Sigmoid colon (tissue), 7 donors: ENCODE results near the gene ZC2HC1B. TPM values are rescaled to one million over a fixed set of nuclear protein-coding genes. Genes with fewer than 3 reads are reported as not detected.
"Not testable (repeated sequence)": the region's sequence is repeated elsewhere in the genome, so short reads cannot be mapped to it uniquely, and the experiment has no call there.

ENCODE experiments used
- DNase-seq: peaks from one replicate; pipeline ENCODE4 v3.0.0-alpha.2; 2019
- H3K27ac ChIP-seq, 4 donors: fragments of 200-600 bp; sonication (generic); one replicate each; pipeline ENCODE4 v1.5.1; 2016 to 2019; ENCODE audit warnings: mild to moderate bottlenecking in 1 of 4
- H3K27me3 ChIP-seq, 3 donors: fragments of 200-600 bp; sonication (generic); one replicate each; pipeline ENCODE4 v1.5.1; 2019; ENCODE audit warnings: mild to moderate bottlenecking in 1 of 3
- H3K36me3 ChIP-seq, 4 donors: fragments of 200-600 bp; sonication (generic); one replicate each; pipeline ENCODE4 v1.5.1; 2016 to 2019
- H3K4me1 ChIP-seq, 4 donors: fragments of 200-600 bp; sonication (generic); one replicate each; pipeline ENCODE4 v1.5.1; 2017 to 2019
- H3K4me3 ChIP-seq, 4 donors: fragments of 200-600 bp; sonication (generic); one replicate each; pipeline ENCODE4 v1.5.1; 2017 to 2019; ENCODE audit warnings: mild to moderate bottlenecking in 2 of 4, moderate library complexity in 1 of 4
- H3K9me3 ChIP-seq, 4 donors: fragments of 200-600 bp in 3 of 4; sonication (generic) in 3 of 4; one replicate each; pipeline versions ENCODE4 v1.5.1 to v1.6.1; 2013 to 2019
- EP300 ChIP-seq, 4 donors: sonication (generic); formaldehyde crosslinking; IDR thresholded peaks; one replicate each; pipeline ENCODE4 v1.6.1; 2017; ENCODE audit warnings: antibody characterized with exemption in 4 of 4
- POLR2A ChIP-seq, 2 donors: fragments of 450-650 bp; IDR thresholded peaks; one replicate each; pipeline ENCODE4 v1.6.1; 2016; ENCODE audit warnings: antibody characterized with exemption in 2 of 2, mild to moderate bottlenecking in 2 of 2, moderate library complexity in 2 of 2
- POLR2AphosphoS5 ChIP-seq, 4 donors: sonication (generic); formaldehyde crosslinking; IDR thresholded peaks; one replicate each; pipeline ENCODE4 v1.6.1; 2017; ENCODE audit warnings: antibody characterized with exemption in 4 of 4
- WGBS, 2 donors: extraction: QIAGEN DNeasy Blood & Tissue Kit; methylation state at CpG; one replicate each; pipeline ENCODE4 v1.1.7; 2013; 5-methylcytosine and 5-hydroxymethylcytosine counted together
- intact Hi-C: fragments of 100-400 bp; cut with DNase I; formaldehyde crosslinking; loops from one replicate; pipeline ENCODE4 v1.15.1; 2023
- polyA plus RNA-seq, 3 donors: library from polyadenylated mRNA; stranded (reverse); fragments of 200-250 nt; gene quantifications; one replicate each; pipeline ENCODE4 v1.2.3, GENCODE V29; 2013
- total RNA-seq, 4 donors: library from RNA; depleted of rRNA; stranded (reverse); fragments of >200 nt; gene quantifications; one replicate each; pipeline ENCODE4 v1.1.0, GENCODE V29; 2016
- TF ChIP-seq, protein P1 (sequence below), 4 experiments: fragments of 450-650 bp in 3 of 4; fragments of 200-600 bp in 1 of 4; IDR thresholded peaks; one replicate each; pipeline ENCODE4 v1.5.1; 2016 to 2019; ENCODE audit warnings: antibody characterized with exemption in 4 of 4, mild to moderate bottlenecking in 3 of 4, moderate library complexity in 2 of 4
- donor health status: healthy with polysubstance abuse.
- donor health status: Bipolar disorder and iron deficiency.
- donor health status: healthy.

ZC2HC1B gene
- total and polyA plus RNA-seq, 7 donors = not detected

DNA sequence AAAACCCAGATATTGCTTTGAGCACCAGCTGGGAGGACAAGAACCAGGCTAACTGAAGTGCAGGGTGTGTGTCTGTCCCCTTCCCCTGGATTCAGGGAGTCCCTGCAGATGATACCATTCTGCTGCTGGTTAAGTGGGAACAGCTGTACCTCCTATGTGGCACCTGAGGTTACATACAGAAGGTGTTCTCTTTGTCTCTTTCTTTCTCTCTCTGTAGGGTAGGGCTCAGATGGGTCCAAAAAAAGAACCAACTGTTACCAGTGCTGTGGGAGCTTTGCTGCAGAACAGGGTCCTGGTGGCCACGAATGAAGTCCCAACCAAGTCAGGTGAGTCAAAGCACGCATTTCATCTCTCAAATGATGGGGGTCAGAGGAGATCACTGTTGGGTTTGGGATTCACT, 38.6 kb downstream of the ZC2HC1B start:
- Histone ChIP-seq H3K9me3 (no peaks in the 10 kb centered on the region), H3K36me3 (no peaks in the 10 kb centered on the region), H3K27me3 (no peaks in the 10 kb centered on the region), H3K27ac (peak overlapping the region; percentile 43 to 63 (median 45)), H3K4me1 (peaks cover 0 to 18% (median 14%) of the 10 kb centered on the region in 4 donors), H3K4me3 (no peak overlapping the region)
- WGBS, 2 donors = 93 to 94% methylated on average over 2 of the region's 2 CpGs
- TF ChIP-seq, protein P1, sequence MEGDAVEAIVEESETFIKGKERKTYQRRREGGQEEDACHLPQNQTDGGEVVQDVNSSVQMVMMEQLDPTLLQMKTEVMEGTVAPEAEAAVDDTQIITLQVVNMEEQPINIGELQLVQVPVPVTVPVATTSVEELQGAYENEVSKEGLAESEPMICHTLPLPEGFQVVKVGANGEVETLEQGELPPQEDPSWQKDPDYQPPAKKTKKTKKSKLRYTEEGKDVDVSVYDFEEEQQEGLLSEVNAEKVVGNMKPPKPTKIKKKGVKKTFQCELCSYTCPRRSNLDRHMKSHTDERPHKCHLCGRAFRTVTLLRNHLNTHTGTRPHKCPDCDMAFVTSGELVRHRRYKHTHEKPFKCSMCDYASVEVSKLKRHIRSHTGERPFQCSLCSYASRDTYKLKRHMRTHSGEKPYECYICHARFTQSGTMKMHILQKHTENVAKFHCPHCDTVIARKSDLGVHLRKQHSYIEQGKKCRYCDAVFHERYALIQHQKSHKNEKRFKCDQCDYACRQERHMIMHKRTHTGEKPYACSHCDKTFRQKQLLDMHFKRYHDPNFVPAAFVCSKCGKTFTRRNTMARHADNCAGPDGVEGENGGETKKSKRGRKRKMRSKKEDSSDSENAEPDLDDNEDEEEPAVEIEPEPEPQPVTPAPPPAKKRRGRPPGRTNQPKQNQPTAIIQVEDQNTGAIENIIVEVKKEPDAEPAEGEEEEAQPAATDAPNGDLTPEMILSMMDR (IDR thresholded peaks at IDR 0.05) = no peak
- intact Hi-C loops = no loop called here
- DNase-seq = no peak

DNA sequence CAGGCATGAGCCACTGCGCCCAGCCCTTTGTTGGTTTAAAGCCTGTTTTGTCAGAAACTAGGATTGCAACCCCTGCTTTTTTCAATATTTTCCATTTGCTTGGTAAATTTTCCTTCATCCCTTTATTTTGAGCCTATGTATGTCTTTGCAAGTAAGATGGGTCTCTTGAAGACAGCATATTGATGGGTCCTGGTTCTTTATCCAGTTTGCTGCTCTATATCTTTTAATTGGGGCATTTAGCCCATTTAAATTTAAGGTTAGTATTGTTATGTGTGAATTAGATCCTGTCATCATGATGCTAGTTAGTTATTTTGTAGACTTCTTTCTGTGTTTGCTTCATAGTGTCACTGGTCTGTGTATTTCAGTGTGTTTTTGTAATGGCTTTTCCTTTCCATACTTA, 46.8 kb downstream of the ZC2HC1B start:
- H3K9me3 ChIP-seq = peaks cover 0 to 8% (median 4%) of the 10 kb centered on the region in 4 donors
- WGBS, 2 donors = 93 to 96% methylated on average over 1 of the region's 1 CpG
- no peak overlapping the region for H3K4me3 ChIP-seq
- TF ChIP-seq POLR2AphosphoS5 (IDR thresholded peaks at IDR 0.05) (no peak), POLR2A (IDR thresholded peaks at IDR 0.05) (no peak), EP300 (IDR thresholded peaks at IDR 0.05) (no peak)
- TF ChIP-seq, protein P1 (IDR thresholded peaks at IDR 0.05) = no peak
- no peak overlapping the region for H3K27ac ChIP-seq
- no peaks in the 10 kb centered on the region for H3K27me3 ChIP-seq
- intact Hi-C loops = no loop called here
- no peaks in the 10 kb centered on the region for H3K36me3 ChIP-seq
- no peak for DNase-seq
- H3K4me1 ChIP-seq = no peaks in the 10 kb centered on the region

DNA sequence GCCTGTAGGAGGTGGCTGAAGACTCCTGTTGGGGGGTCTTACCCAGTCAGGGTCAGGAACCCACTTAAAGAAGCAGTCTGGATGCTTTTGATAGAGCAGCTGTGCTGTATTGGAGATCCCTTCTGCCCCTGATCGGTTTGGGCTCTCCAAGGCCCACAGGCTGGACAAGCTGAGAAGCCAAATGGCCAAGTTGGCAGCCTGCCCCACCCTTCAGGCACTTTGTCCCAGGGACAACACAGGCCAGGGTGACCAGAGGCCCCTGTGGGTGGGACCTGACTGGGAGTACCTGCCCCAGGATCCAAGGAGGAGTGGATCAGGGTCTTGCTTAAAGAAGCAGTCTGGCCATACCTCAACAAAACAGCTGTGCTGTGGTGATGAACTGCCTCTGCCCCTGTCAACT, 48.4 kb downstream of the ZC2HC1B start:
- no peak for DNase-seq
- Histone ChIP-seq H3K4me3 (no peak overlapping the region), H3K4me1 (no peaks in the 10 kb centered on the region), H3K36me3 (no peaks in the 10 kb centered on the region), H3K27ac (no peak overlapping the region), H3K27me3 (no peaks in the 10 kb centered on the region), H3K9me3 (peaks cover 0 to 8% (median 4%) of the 10 kb centered on the region in 4 donors)
- intact Hi-C loops = no loop called here
- WGBS, 2 donors = 90 to 92% methylated on average over 1 of the region's 1 CpG
- TF ChIP-seq POLR2AphosphoS5 (IDR thresholded peaks at IDR 0.05) (no peak), POLR2A (IDR thresholded peaks at IDR 0.05) (no peak), EP300 (IDR thresholded peaks at IDR 0.05) (no peak)
- TF ChIP-seq, protein P1 (IDR thresholded peaks at IDR 0.05) = no peak

DNA sequence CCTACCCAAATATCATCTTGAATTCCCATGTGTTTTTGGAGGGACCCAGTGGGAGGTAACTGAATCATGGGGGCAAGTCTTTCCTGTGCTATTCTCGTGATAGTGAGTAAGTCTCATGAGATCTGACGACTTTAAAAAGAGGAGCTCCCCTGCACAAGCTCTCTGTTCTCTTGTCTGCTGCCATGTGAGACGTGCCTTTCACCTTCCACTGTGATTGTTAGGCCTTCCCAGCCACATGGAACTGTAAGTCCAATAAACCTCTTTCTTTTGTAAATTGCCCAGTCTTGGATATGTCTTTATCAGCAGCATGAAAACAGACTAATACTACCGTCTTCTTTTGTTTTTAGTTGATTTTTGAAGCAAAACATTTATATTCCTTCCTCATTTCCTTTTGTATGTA, 52.8 kb downstream of the ZC2HC1B start:
- H3K4me1 ChIP-seq, H3K9me3 ChIP-seq, DNase-seq, H3K27me3 ChIP-seq, H3K27ac ChIP-seq, H3K36me3 ChIP-seq, H3K4me3 ChIP-seq, intact Hi-C loops: not testable (repeated sequence)
- 87 to 91% methylated on average over 4 of the region's 4 CpGs for WGBS, 2 donors

DNA sequence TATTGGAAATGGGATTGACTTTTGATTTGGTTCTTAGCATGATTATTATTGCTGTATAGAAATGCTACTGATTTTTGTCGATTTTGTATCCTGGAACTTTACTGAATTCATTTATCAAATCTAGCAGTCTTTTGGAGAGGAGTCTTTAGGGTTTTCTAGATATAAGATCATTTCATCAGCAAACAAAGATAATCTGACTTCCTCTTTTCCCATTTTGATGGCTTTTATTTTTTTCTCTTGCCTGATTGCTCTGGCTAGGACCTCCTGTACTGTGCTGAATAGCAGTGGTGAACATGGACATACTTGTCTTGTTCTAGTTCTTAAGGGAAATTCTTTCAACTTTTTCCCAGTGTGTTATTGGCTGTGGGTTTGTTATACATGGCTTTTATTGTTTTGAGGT, 64.6 kb downstream of the ZC2HC1B start:
- 95 to 96% methylated on average over 1 of the region's 1 CpG for WGBS, 2 donors
- Histone ChIP-seq H3K27me3 (no peaks in the 10 kb centered on the region), H3K4me1 (no peaks in the 10 kb centered on the region), H3K27ac (no peak overlapping the region), H3K4me3 (no peak overlapping the region), H3K36me3 (no peaks in the 10 kb centered on the region), H3K9me3 (peaks cover 0 to 1% (median 0%) of the 10 kb centered on the region in 4 donors)
- no peak for DNase-seq
- intact Hi-C loops = no loop called here
- no peak for TF ChIP-seq POLR2AphosphoS5 (IDR thresholded peaks at IDR 0.05)
- no peak for TF ChIP-seq POLR2A (IDR thresholded peaks at IDR 0.05)
- TF ChIP-seq EP300 (IDR thresholded peaks at IDR 0.05) = no peak
- TF ChIP-seq, protein P1 (IDR thresholded peaks at IDR 0.05) = no peak
